ENCODE measurements around the gene ABCA3. TPM values are rescaled to one million over a fixed set of nuclear protein-coding genes. Genes with fewer than 3 reads are reported as not detected.
"Not testable (repeated sequence)": the region's sequence is repeated elsewhere in the genome, so short reads cannot be mapped to it uniquely, and the experiment has no call there.

ABCA3 gene
- total RNA-seq, 2 experiments from 2014 or later: 6.9 to 7.4 TPM

DNA sequence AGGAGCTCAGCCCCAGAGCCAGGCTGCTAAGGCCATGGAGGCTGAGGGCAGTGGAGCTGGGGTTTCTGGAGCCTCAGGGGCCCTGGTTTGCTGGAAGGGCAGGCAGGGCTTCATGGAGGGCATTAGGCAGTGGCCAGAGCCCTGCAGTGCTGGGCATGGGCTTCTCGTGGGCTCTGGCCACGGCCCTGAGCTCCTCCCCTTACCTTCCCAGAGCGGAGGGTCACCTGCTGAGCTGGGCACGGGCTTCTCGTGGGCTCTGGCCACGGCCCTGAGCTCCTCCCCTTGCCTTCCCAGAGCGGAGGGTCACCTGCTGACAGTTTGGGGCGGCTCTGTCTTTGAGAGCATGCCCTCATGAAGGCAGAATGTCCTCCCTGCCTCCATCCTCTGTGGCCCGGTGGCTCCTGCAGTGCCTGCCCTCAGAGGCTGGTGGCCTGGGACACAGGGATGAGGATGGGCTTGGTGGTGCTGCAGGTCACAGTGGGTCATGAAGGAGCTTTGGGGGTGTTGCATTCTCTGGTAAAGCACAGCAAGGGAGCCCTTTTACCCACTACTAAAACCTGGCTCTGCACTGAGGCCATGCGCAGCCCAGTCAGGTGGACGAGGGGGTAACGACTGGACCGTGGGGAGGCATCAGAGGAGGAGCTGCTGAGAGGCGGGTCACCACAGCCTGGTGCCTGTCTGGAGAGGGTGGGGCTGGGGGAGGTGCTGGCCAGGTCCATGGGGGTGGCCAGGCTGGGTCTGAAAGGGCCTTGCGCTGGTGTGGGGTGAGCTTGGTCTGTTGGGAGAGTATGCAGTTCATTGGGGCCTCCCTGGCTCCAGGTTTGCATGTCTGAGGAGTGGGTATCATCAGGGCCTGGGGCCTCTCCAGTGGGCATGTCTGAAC, 69.7 kb downstream of the ABCA3 start:
- ChIA-PET CTCF (interaction anchor here (1.1 to 3.5 kb wide), 2 partner anchors 19 to 26 kb away, joined by 3 to 15 read pairs; partner anchors contain the start of gene ECI1), POLR2A (no interaction called here)

DNA sequence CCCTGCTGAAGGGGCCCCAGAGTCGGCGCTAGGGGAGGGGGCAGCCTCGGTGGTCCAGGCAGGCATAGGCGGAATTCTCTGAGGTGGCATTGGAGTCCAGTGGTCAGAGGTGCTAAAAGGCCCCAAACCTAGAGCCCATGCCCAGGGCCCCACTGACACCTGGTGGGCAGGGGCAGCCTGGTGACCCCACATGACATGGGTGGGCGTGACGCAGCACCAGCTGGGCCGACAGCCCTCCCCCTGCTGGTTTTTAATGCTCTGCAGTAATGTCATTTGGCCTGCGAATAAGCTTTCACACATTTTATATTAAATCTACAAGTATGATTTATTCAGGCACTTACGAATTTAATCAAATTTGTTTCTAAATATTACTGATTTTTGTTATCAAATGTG, 70.5 kb downstream of the ABCA3 start:
- CTCF ChIA-PET: interaction anchor here (1.1 to 3.5 kb wide), 2 partner anchors 19 to 27 kb away, joined by 3 to 15 read pairs; partner anchors contain the start of gene ECI1
- POLR2A ChIA-PET: interaction anchor here (1.1 kb wide), 1 partner anchor 115 kb away, joined by 6 read pairs; the partner anchor contains the start of gene TRAF7

DNA sequence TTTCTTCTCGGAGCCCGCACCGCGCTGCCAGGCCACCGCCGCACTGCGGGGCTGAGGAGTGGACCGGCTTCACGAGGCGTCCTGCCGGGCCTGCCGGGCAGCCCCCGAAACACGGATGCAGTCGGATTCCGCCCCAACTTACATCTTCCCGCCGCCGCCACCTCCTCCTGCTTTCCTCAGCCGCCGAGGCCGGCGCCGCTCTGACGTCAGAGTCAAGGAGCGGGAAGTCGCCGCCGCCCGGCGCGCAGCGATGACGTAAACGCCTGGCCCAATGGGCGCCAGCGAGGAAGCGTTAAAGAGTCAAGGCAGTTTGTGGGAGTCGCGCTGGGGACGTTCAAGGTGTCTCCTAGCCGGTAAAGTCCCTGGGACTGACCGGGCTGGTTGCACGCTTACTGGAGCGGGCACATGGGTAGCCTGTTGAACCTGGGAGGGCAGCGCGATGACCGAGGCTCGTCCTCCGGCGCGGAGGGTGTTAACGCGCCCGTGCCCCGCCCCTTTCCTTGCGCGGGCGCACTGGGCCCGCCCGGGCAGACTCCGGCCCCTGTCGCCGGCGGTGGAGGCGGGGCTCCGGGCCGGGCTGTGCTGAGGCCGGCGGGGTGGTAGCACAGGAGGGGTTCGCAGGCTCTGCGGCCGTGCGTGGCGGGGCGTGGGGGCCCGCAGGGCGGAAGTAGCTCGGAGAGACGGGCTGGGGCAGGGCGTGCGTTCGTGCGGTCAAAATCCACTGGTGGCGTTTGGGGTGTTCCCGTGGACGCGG, 72.4 kb downstream of the ABCA3 start, which contains the start of gene RNPS1:
RNPS1 (minus strand) TSS at position 214 of the 754 bp plus-strand sequence. CDS start 3,483 bp downstream, outside the sequence.
- CTCF ChIA-PET: interaction anchor here (3.5 kb wide), 1 partner anchor 17 kb away, joined by 15 read pairs; the partner anchor contains the start of gene ECI1
- POLR2A ChIA-PET: interaction anchor here (0.8 to 2.6 kb wide), 3 partner anchors 14 to 113 kb away, joined by 3 to 6 read pairs (median 4); partner anchors contain the start of genes MLST8 and TRAF7

GRCh38 chr16:2267505-2267912, 73.0 kb downstream of the ABCA3 start:
- CTCF ChIA-PET: not testable (repeated sequence)
- POLR2A ChIA-PET: interaction anchor here (2.6 kb wide), 1 partner anchor 112 kb away, joined by 6 read pairs; the partner anchor contains the start of gene TRAF7

GRCh38 chr16:2266887-2267286, 73.6 kb downstream of the ABCA3 start:
- CTCF ChIA-PET: not testable (repeated sequence)
- POLR2A ChIA-PET: interaction anchor here (2.6 kb wide), 1 partner anchor 112 kb away, joined by 6 read pairs; the partner anchor contains the start of gene TRAF7

- POLR2A ChIA-PET: interaction anchor here (1.5 kb wide), 1 partner anchor 9 kb away, joined by 4 read pairs; no protein-coding TSS in a partner anchor
These were observed 77.5 kb downstream of the ABCA3 start for GRCh38 chr16:2263026-2263425.

GRCh38 chr16:2260250-2260649, 80.3 kb downstream of the ABCA3 start:
- CTCF ChIA-PET: interaction anchor here (0.7 to 0.8 kb wide), 4 partner anchors 9 to 279 kb away, joined by 3 to 4 read pairs (median 4); no protein-coding TSS in a partner anchor
- POLR2A ChIA-PET: interaction anchor here (0.7 kb wide), 1 partner anchor 623 kb away, joined by 9 read pairs; no protein-coding TSS in a partner anchor

More at GRCh38 chr16:2263026-2263425, 77.5 kb downstream of the ABCA3 start:
- CTCF ChIA-PET: interaction anchor here (1.3 kb wide), 1 partner anchor 9 kb away, joined by 3 read pairs; no protein-coding TSS in a partner anchor

DNA sequence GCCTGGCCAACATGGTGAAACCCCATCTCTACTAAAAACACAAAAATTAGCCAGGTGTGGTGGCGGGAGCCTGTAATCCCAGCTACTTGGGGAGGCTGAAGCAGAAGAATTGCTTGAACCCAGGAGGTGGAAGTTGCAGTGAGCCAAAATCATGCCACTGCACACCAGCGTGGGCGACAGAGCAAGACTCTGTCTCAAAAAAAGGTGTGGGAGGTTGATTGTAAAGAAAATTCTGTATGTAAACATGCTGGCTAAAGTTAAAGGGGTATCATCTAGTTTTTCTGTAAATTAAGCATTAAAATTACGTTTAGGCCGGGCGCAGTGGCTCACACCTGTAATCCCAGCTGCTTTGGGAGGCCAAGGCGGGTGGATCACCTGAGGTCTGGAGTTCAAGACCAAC, 82.0 kb downstream of the ABCA3 start:
- CTCF ChIA-PET: interaction anchor here (0.5 to 0.7 kb wide), 2 partner anchors 117 to 692 kb away, joined by 3 read pairs; no protein-coding TSS in a partner anchor
- POLR2A ChIA-PET: not testable (repeated sequence)

- ChIA-PET POLR2A (no interaction called here), CTCF (interaction anchor here (0.7 kb wide), 1 partner anchor 691 kb away, joined by 3 read pairs; no protein-coding TSS in a partner anchor)
These were observed 82.8 kb downstream of the ABCA3 start for GRCh38 chr16:2257726-2258125.

DNA sequence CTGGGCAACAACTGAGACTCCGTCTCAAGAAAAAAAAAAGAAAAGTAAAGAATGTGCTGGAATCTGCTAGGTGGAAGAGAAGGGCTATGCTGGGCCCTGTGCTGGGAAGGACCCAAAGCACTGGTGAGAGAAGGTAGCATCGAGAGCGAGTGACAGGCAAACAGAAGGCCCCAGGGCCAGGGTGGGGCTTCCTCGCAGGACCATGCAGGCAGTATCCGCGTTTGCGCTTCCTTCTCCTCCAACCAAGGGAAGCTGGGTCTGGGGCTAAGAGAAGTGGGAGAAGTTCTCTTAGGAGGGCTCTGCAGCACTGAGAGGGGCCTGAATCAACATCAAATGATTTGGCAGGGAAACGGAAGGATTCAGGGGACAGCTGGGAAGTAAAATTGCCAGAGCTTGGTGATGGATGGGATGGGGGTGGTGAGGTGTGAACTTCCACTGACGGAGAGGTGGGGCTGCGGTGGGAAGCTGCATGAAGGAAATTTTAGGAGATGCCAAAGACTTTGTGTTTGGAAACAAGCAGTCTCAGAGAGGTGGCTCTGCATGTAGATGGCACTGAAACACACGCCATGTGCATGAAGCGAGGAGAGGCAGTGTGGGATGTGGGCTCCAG, 83.9 kb downstream of the ABCA3 start:
- ChIA-PET CTCF (interaction anchor here (0.7 kb wide), 1 partner anchor 16 kb away, joined by 3 read pairs; no protein-coding TSS in a partner anchor), POLR2A (interaction anchor here (0.6 kb wide), 1 partner anchor 60 kb away, joined by 5 read pairs; no protein-coding TSS in a partner anchor)

GRCh38 chr16:2253293-2253692, 87.2 kb downstream of the ABCA3 start:
- CTCF ChIA-PET: interaction anchor here (0.9 kb wide), 1 partner anchor 10 kb away, joined by 3 read pairs; no protein-coding TSS in a partner anchor

GRCh38 chr16:2252806-2253148, 87.8 kb downstream of the ABCA3 start:
- CTCF ChIA-PET: interaction anchor here (1.8 to 2.0 kb wide), 2 partner anchors 14 to 58 kb away, joined by 7 read pairs; no protein-coding TSS in a partner anchor
- POLR2A ChIA-PET: interaction anchor here (0.5 to 1.2 kb wide), 2 partner anchors 16 to 40 kb away, joined by 4 to 5 read pairs; no protein-coding TSS in a partner anchor

More at GRCh38 chr16:2253293-2253692, 87.2 kb downstream of the ABCA3 start:
- POLR2A ChIA-PET: interaction anchor here (1.0 kb wide), 1 partner anchor 10 kb away, joined by 4 read pairs; no protein-coding TSS in a partner anchor

- ChIA-PET POLR2A (interaction anchor here (0.5 to 2.1 kb wide), 9 partner anchors 15 to 287 kb away, joined by 3 to 14 read pairs (median 4); partner anchors contain the start of genes DNASE1L2, PGP and TRAF7), CTCF (interaction anchor here (1.3 to 2.5 kb wide), 9 partner anchors 13 to 243 kb away, joined by 3 to 15 read pairs (median 5); partner anchors contain the start of genes E4F1, PGP and RNPS1)
These were observed 89.0 kb downstream of the ABCA3 start, which contains the start of gene ECI1 for GRCh38 chr16:2251296-2252111. TSS of gene ECI1 (minus strand) at chr16:2251587. CDS start at chr16:2251566, 21 bp downstream.

GRCh38 chr16:2250652-2251295, 89.8 kb downstream of the ABCA3 start:
- ChIA-PET CTCF (interaction anchor here (1.3 to 2.5 kb wide), 9 partner anchors 12 to 242 kb away, joined by 3 to 15 read pairs (median 5); partner anchors contain the start of genes E4F1, PGP and RNPS1), POLR2A (interaction anchor here (0.5 to 2.1 kb wide), 9 partner anchors 14 to 882 kb away, joined by 3 to 14 read pairs (median 4); partner anchors contain the start of genes DNASE1L2, PGP and TRAF7)

DNA sequence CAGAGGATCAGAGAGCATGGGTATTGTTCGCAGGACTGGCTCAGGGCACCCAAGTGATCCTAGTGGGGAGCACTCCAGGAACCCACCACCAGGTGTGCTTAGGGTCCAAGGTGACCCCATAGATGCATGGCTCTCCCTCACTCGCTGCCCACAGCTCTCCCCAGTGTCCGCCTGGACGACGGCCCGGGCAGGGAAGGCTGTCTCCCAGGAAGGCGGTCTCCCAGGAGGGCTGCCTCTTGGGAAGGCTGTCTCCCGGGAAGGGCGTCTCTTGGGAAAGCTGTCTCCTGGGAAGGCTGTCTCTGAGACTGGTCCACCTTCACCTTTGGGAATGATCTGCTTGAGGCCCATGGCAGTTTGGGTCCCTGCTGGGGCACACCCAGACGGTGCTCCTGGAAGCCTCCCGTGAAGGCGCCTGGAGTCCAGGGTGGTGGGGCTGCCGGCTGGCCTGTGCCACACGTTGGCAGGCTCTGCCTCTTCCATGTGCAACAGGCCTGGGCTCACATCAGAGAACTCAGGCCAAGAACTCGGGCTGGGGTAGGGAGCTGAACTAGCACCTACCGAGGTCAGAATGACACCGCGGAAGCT, 94.1 kb downstream of the ABCA3 start:
- POLR2A ChIA-PET: no interaction called here
- CTCF ChIA-PET: no interaction called here

All from activated CD8-positive, alpha-beta memory T cell treated with anti-CD3 and anti-CD28 coated beads for 36 hours (primary cell).